Breast epithelium (tissue), 4 donors: ENCODE measurements around the gene FTCDNL1. TPM values are rescaled to one million over a fixed set of nuclear protein-coding genes. Genes with fewer than 3 reads are reported as not detected.
A peak's percentile ranks its signal among the peaks of the same experiment; 100 is the strongest.

Experiments used
- DNase-seq, 2 donors: peaks; one replicate each; pipeline ENCODE4 v3.0.0-alpha.2; 2019; ENCODE audit warnings: low spot score in 2 of 2
- H3K27ac ChIP-seq, 2 donors: fragments of 200-600 bp; sonication (generic) in 1 of 2; one replicate each; pipeline ENCODE4 v1.5.1; 2016 to 2019; ENCODE audit warnings: mild to moderate bottlenecking in 1 of 2
- H3K27me3 ChIP-seq, 2 donors: fragments of 200-600 bp; sonication (generic) in 1 of 2; one replicate each; pipeline versions ENCODE4 v1.5.1 to v1.6.0; 2017 to 2019; ENCODE audit warnings: control low read depth in 1 of 2, mild to moderate bottlenecking in 1 of 2
- H3K36me3 ChIP-seq: fragments of 200-600 bp; one replicate; pipeline ENCODE4 v1.5.1; 2019
- H3K4me1 ChIP-seq, 2 donors: fragments of 200-600 bp; sonication (generic); one replicate each; pipeline ENCODE4 v1.5.1; 2016 to 2019; ENCODE audit warnings: control low read depth in 1 of 2
- H3K4me3 ChIP-seq, 3 donors: fragments of 200-600 bp; sonication (generic); 1 replicate in 2 of 3; 2 replicates in 1 of 3; pipeline ENCODE4 v1.5.1; 2016 to 2019; ENCODE audit warnings: mild to moderate bottlenecking in 3 of 3, moderate library complexity in 2 of 3
- H3K9me3 ChIP-seq, 2 donors: fragments of 200-600 bp; sonication (generic) in 1 of 2; one replicate each; pipeline ENCODE4 v1.5.1; 2016 to 2019; ENCODE audit warnings: control low read depth in 1 of 2
- CTCF ChIP-seq, 3 donors: fragments of 450-650 bp; IDR thresholded peaks; one replicate each; pipeline ENCODE4 v1.5.1; 2016 to 2017; ENCODE audit warnings: antibody characterized with exemption in 3 of 3, mild to moderate bottlenecking in 3 of 3, moderate library complexity in 3 of 3
- POLR2A ChIP-seq: fragments of 450-650 bp; IDR thresholded peaks from one replicate; pipeline ENCODE4 v1.6.1; 2016; ENCODE audit warnings: antibody characterized with exemption, mild to moderate bottlenecking, moderate library complexity
- POLR2AphosphoS5 ChIP-seq, 3 donors: sonication (generic); formaldehyde crosslinking; IDR thresholded peaks; one replicate each; pipeline ENCODE4 v1.6.1; 2017; ENCODE audit warnings: antibody characterized with exemption in 3 of 3
- intact Hi-C: fragments of 100-400 bp; cut with DNase I; formaldehyde crosslinking; loops from one replicate; pipeline ENCODE4 v1.15.1; 2023; ENCODE audit warnings: low total_unique reads
- total RNA-seq, 3 donors: library from RNA; depleted of rRNA; stranded (reverse); fragments of >200 nt; gene quantifications; one replicate each; pipeline ENCODE4 v1.1.0, GENCODE V29; 2016

The FTCDNL1 gene
- total RNA-seq, 3 donors from 2014 or later: 3.7 to 5.9 (median 5.2) TPM

- Histone ChIP-seq H3K9me3 (no peaks in the 10 kb centered on the region), H3K27me3 (no peaks in the 10 kb centered on the region), H3K27ac (no peak overlapping the region), H3K4me1 (no peaks in the 10 kb centered on the region), H3K4me3 (no peak overlapping the region), H3K36me3 (no peaks in the 10 kb centered on the region)
- peak in 1 of 2 donors; percentile 64 for DNase-seq
- intact Hi-C loops: no loop called here
- TF ChIP-seq CTCF (IDR thresholded peaks at IDR 0.05) (no peak), POLR2A (no peak)
Measured at GRCh38 chr2:199757233-199757870, 93.6 kb downstream of the FTCDNL1 start.

GRCh38 chr2:199756743-199757142 lies 94.2 kb downstream of the FTCDNL1 start:
- Histone ChIP-seq H3K4me3 (no peak overlapping the region), H3K36me3 (no peaks in the 10 kb centered on the region), H3K27ac (no peak overlapping the region), H3K9me3 (no peaks in the 10 kb centered on the region), H3K4me1 (no peaks in the 10 kb centered on the region), H3K27me3 (no peaks in the 10 kb centered on the region)
- DNase-seq: no peak
- TF ChIP-seq POLR2A (no peak), POLR2AphosphoS5 (IDR thresholded peaks at IDR 0.05) (no peak), CTCF (IDR thresholded peaks at IDR 0.05) (no peak)
- intact Hi-C loops: no loop called here

GRCh38 chr2:199756211-199756610 lies 94.8 kb downstream of the FTCDNL1 start:
- Histone ChIP-seq H3K36me3 (no peaks in the 10 kb centered on the region), H3K4me1 (no peaks in the 10 kb centered on the region), H3K27ac (no peak overlapping the region), H3K27me3 (no peaks in the 10 kb centered on the region), H3K9me3 (no peaks in the 10 kb centered on the region), H3K4me3 (no peak overlapping the region)
- TF ChIP-seq CTCF (IDR thresholded peaks at IDR 0.05) (no peak), POLR2AphosphoS5 (IDR thresholded peaks at IDR 0.05) (no peak)
- intact Hi-C loops: no loop called here
- no peak for DNase-seq

- no peaks in the 10 kb centered on the region for H3K27me3 ChIP-seq
- H3K4me3 ChIP-seq: no peak overlapping the region
- no peak for TF ChIP-seq POLR2AphosphoS5 (IDR thresholded peaks at IDR 0.05)
- H3K36me3 ChIP-seq: no peaks in the 10 kb centered on the region
- H3K27ac ChIP-seq: no peak overlapping the region
- H3K4me1 ChIP-seq: no peaks in the 10 kb centered on the region
- no peaks in the 10 kb centered on the region for H3K9me3 ChIP-seq
- no peak for DNase-seq
- intact Hi-C loops: no loop called here
Measured at GRCh38 chr2:199754766-199755165, 96.2 kb downstream of the FTCDNL1 start.

GRCh38 chr2:199751492-199752120 lies 99.4 kb downstream of the FTCDNL1 start:
- Histone ChIP-seq H3K9me3 (no peaks in the 10 kb centered on the region), H3K4me3 (no peak overlapping the region), H3K36me3 (no peaks in the 10 kb centered on the region), H3K27ac (no peak overlapping the region), H3K27me3 (no peaks in the 10 kb centered on the region), H3K4me1 (no peaks in the 10 kb centered on the region)
- intact Hi-C loops: no loop called here
- TF ChIP-seq POLR2A (no peak), POLR2AphosphoS5 (IDR thresholded peaks at IDR 0.05) (no peak), CTCF (IDR thresholded peaks at IDR 0.05) (no peak)
- DNase-seq: no peak
